ENCODE data around the gene INSIG2.
"Not testable (repeated sequence)": the region's sequence is repeated elsewhere in the genome, so short reads cannot be mapped to it uniquely, and the experiment has no call there.

INSIG2 gene

GRCh38 chr2:118059919-118060478 lies 28.3 kb upstream of the INSIG2 start:
- DNase-seq (ENCODE audit: extremely low read depth in 1 of 2, low read depth in 1 of 2) = no peak

- no peak for DNase-seq (ENCODE audit: extremely low read depth in 1 of 2, low read depth in 1 of 2)
Observed at GRCh38 chr2:118061135-118061955, 26.9 kb upstream of the INSIG2 start.

GRCh38 chr2:118062048-118062447 lies 26.2 kb upstream of the INSIG2 start:
- no peak for DNase-seq (ENCODE audit: extremely low read depth in 1 of 2, low read depth in 1 of 2)

- no peak for DNase-seq (ENCODE audit: extremely low read depth in 1 of 2, low read depth in 1 of 2)
Observed at GRCh38 chr2:118062669-118063068, 25.6 kb upstream of the INSIG2 start.

- DNase-seq (ENCODE audit: extremely low read depth in 1 of 2, low read depth in 1 of 2) = no peak
Observed at GRCh38 chr2:118065015-118065706, 23.1 kb upstream of the INSIG2 start.

- no peak for DNase-seq (ENCODE audit: extremely low read depth in 1 of 2, low read depth in 1 of 2)
Observed at GRCh38 chr2:118065921-118066511, 22.3 kb upstream of the INSIG2 start.

- no peak for DNase-seq (ENCODE audit: extremely low read depth in 1 of 2, low read depth in 1 of 2)
Observed at GRCh38 chr2:118077636-118078247, 10.5 kb upstream of the INSIG2 start.

GRCh38 chr2:118078734-118079133 lies 9.5 kb upstream of the INSIG2 start:
- no peak for DNase-seq (ENCODE audit: extremely low read depth in 1 of 2, low read depth in 1 of 2)

- no peak for DNase-seq (ENCODE audit: extremely low read depth in 1 of 2, low read depth in 1 of 2)
Observed at GRCh38 chr2:118084491-118085089, 3.7 kb upstream of the INSIG2 start.

GRCh38 chr2:118085173-118086023 lies 2.9 kb upstream of the INSIG2 start:
- no peak for DNase-seq (ENCODE audit: extremely low read depth in 1 of 2, low read depth in 1 of 2)

GRCh38 chr2:118086024-118086633 lies 2.1 kb upstream of the INSIG2 start:
- DNase-seq (ENCODE audit: extremely low read depth in 1 of 2, low read depth in 1 of 2) = no peak

GRCh38 chr2:118089139-118089800 lies 999 bp downstream of the INSIG2 start:
- peak in 1 of 2 donors; percentile 7 for DNase-seq (ENCODE audit: extremely low read depth in 1 of 2, low read depth in 1 of 2)

GRCh38 chr2:118090387-118091139 lies 2.3 kb downstream of the INSIG2 start:
- no peak for DNase-seq (ENCODE audit: extremely low read depth in 1 of 2, low read depth in 1 of 2)

- DNase-seq (ENCODE audit: extremely low read depth in 1 of 2, low read depth in 1 of 2) = no peak
Observed at GRCh38 chr2:118091140-118091478, 2.8 kb downstream of the INSIG2 start.

- no peak for DNase-seq (ENCODE audit: extremely low read depth in 1 of 2, low read depth in 1 of 2)
Observed at GRCh38 chr2:118091631-118092030, 3.4 kb downstream of the INSIG2 start.

- not testable (repeated sequence) for DNase-seq (ENCODE audit: extremely low read depth in 1 of 2, low read depth in 1 of 2)
Observed at GRCh38 chr2:118094102-118094501, 5.8 kb downstream of the INSIG2 start.

GRCh38 chr2:118094503-118094902 lies 6.2 kb downstream of the INSIG2 start:
- no peak for DNase-seq (ENCODE audit: extremely low read depth in 1 of 2, low read depth in 1 of 2)

GRCh38 chr2:118095610-118096009 lies 7.3 kb downstream of the INSIG2 start:
- no peak for DNase-seq (ENCODE audit: extremely low read depth in 1 of 2, low read depth in 1 of 2)
